GM04504 (cell line): ENCODE data around the gene ZEB2.
"Not testable (repeated sequence)": the region's sequence is repeated elsewhere in the genome, so short reads cannot be mapped to it uniquely, and the experiment has no call there.

ENCODE experiments used
- DNase-seq: peaks from one replicate; pipeline ENCODE4 v3.0.0-alpha.2; 2012; ENCODE audit warnings: low read depth

ZEB2 gene

GRCh38 chr2:144381716-144382115 lies 138.2 kb downstream of the ZEB2 start:
- no peak for DNase-seq

GRCh38 chr2:144379851-144380311 lies 140.0 kb downstream of the ZEB2 start:
- no peak for DNase-seq

- DNase-seq, result no peak
Observed at GRCh38 chr2:144378551-144378950, 141.4 kb downstream of the ZEB2 start.

GRCh38 chr2:144377914-144378313 lies 142.0 kb downstream of the ZEB2 start:
- no peak for DNase-seq

GRCh38 chr2:144376926-144377325 lies 143.0 kb downstream of the ZEB2 start:
- DNase-seq, result no peak

- no peak for DNase-seq
Observed at GRCh38 chr2:144376460-144376859, 143.5 kb downstream of the ZEB2 start.

- DNase-seq, result no peak
Observed at GRCh38 chr2:144374163-144374661, 145.7 kb downstream of the ZEB2 start.

GRCh38 chr2:144372410-144373080 lies 147.4 kb downstream of the ZEB2 start:
- DNase-seq, result no peak

- no peak for DNase-seq
Observed at GRCh38 chr2:144370937-144371584, 148.9 kb downstream of the ZEB2 start.

- DNase-seq, result no peak
Observed at GRCh38 chr2:144369416-144369815, 150.5 kb downstream of the ZEB2 start.

GRCh38 chr2:144366825-144367429 lies 153.0 kb downstream of the ZEB2 start:
- DNase-seq, result no peak

GRCh38 chr2:144364944-144365738 lies 154.8 kb downstream of the ZEB2 start:
- DNase-seq, result no peak

GRCh38 chr2:144364247-144364646 lies 155.7 kb downstream of the ZEB2 start:
- DNase-seq, result not testable (repeated sequence)

GRCh38 chr2:144362401-144362800 lies 157.5 kb downstream of the ZEB2 start:
- no peak for DNase-seq

GRCh38 chr2:144361742-144362141 lies 158.2 kb downstream of the ZEB2 start:
- no peak for DNase-seq

- DNase-seq, result no peak
Observed at GRCh38 chr2:144359684-144360083, 160.2 kb downstream of the ZEB2 start.

GRCh38 chr2:144358979-144359541 lies 160.9 kb downstream of the ZEB2 start:
- no peak for DNase-seq

- DNase-seq, result no peak
Observed at GRCh38 chr2:144358374-144358964, 161.4 kb downstream of the ZEB2 start.

GRCh38 chr2:144357623-144358373 lies 162.1 kb downstream of the ZEB2 start:
- DNase-seq, result peak; percentile 95

GRCh38 chr2:144356402-144356801 lies 163.5 kb downstream of the ZEB2 start:
- no peak for DNase-seq

GRCh38 chr2:144354953-144355352 lies 165.0 kb downstream of the ZEB2 start:
- no peak for DNase-seq
